Fibroblast of villous mesenchyme (primary cell): ENCODE measurements around the gene TMEM217. TPM values are rescaled to one million over a fixed set of nuclear protein-coding genes. Genes with fewer than 3 reads are reported as not detected.

ENCODE experiments used
- DNase-seq: peaks from one replicate; pipeline ENCODE4 v3.0.0-alpha.2; 2010; ENCODE audit warnings: low read depth
- H3K4me3 ChIP-seq: 2 replicates; pipeline ENCODE4 v1.5.1; 2011; ENCODE audit warnings: low read depth, mild to moderate bottlenecking, low read length
- total RNA-seq: library from RNA; depleted of rRNA; stranded (reverse); fragments of >200 nt; gene quantifications from 2 replicates; pipeline ENCODE4 v1.2.3, GENCODE V29; 2012
- TF ChIP-seq, protein P1 (sequence below): IDR thresholded peaks from 2 replicates; pipeline ENCODE4 v1.5.1; 2012; ENCODE audit warnings: low read depth, mild to moderate bottlenecking, low read length; ENCODE audit not compliant: insufficient read depth

TMEM217 gene
- total RNA-seq, 1 donor, result 3.5 TPM

DNA sequence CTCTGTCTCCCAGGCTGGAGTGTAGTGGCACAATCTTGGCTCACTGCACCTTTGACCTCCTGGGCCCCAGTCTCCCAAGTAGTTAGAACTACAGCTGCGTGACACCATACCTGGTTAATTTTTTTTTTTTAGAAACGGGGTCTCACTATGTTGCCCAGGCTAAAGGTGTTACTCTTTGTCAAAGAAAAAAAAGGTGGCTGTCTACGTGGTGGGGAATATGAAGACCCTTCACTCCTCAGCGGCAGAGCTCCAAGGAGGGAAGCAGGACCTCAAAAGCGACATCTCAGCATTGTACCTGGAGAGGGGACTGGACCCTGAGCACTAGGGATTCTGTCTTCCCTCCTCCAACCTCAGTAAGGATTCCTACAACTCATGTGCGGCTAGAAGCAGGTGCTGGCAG is 16.8 kb downstream of the TMEM217 start:
- H3K4me3 ChIP-seq, result no peak overlapping the region
- TF ChIP-seq, protein P1, sequence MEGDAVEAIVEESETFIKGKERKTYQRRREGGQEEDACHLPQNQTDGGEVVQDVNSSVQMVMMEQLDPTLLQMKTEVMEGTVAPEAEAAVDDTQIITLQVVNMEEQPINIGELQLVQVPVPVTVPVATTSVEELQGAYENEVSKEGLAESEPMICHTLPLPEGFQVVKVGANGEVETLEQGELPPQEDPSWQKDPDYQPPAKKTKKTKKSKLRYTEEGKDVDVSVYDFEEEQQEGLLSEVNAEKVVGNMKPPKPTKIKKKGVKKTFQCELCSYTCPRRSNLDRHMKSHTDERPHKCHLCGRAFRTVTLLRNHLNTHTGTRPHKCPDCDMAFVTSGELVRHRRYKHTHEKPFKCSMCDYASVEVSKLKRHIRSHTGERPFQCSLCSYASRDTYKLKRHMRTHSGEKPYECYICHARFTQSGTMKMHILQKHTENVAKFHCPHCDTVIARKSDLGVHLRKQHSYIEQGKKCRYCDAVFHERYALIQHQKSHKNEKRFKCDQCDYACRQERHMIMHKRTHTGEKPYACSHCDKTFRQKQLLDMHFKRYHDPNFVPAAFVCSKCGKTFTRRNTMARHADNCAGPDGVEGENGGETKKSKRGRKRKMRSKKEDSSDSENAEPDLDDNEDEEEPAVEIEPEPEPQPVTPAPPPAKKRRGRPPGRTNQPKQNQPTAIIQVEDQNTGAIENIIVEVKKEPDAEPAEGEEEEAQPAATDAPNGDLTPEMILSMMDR, result no peak
- DNase-seq, result no peak

DNA sequence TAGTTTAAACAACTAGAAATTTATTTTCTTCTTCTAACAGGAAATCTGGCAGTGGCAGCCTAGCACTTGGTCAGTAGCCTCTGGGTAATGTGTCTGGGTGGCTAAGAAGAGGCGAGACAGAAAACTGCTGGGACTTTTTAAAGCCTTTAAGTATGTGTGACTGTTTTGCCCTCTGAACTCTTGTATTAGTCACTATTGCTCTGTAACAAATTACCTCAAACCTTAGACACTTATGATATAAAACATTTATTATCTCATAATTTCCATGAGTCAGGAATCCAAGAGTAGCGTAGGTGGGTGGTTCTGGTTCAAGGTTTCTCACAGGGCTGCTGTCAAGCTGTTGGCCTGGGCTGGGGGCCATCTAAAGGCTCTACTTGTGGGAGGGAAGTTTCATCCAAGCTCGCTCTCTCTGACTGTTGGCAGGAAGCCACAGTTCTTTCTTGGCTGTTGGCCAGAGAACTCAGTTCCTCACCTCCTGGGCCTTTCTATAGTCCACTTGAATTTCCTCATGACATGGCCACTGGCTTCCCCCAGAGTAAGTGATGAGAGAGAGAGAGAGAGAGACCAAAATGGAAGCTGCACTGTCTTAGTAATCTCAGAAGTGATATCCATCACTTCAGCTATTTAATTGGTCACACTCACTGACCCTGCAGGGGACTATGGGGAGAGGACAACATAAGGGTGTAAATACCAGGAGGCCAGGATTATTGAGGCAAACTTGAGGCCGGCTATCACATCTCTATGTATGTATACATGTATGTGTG is 17.8 kb downstream of the TMEM217 start:
- H3K4me3 ChIP-seq, result no peak overlapping the region
- peak; percentile 96 for DNase-seq
- TF ChIP-seq, protein P1, result no peak

DNA sequence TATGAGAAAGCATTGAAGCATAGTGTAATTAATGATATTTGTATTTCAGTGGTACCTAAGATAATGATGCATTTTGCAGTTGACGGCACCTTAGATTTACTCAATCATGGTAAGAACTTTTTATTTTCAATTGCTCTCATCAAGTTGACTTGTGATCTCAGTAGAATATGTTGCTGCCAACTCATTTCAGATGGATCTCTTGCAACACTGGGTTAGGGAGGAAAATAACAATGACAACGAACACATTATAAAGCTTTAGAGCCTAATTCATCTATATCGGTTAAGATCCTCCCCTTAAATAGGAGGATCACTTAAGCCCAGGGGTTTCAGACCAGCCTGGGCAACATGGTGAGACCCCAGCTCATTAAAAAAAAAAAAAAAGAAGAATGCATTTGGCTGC is 18.4 kb downstream of the TMEM217 start:
- DNase-seq, result peak; percentile 71
- TF ChIP-seq, protein P1, result no peak
- no peak overlapping the region for H3K4me3 ChIP-seq

DNA sequence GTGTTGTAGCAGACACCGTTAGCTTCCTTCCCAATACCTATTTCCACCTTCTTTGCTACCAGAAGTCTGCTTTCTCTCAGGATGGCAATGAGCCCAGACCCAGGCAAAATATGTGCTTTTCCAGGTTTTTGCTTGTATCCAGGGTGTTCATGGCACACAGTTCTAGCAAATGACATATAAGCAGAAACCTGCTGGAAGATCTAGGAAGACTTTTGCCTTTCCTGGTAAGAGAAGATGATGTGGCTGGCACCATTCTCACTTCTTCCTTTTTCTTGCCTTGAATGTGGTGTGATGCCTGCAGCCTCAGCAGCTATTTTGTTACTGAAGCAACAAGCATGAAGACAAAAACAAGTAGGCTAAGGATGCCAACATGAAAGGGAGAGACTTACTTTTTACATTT is 19.6 kb downstream of the TMEM217 start:
- no peak overlapping the region for H3K4me3 ChIP-seq
- TF ChIP-seq, protein P1, result no peak
- no peak for DNase-seq

DNA sequence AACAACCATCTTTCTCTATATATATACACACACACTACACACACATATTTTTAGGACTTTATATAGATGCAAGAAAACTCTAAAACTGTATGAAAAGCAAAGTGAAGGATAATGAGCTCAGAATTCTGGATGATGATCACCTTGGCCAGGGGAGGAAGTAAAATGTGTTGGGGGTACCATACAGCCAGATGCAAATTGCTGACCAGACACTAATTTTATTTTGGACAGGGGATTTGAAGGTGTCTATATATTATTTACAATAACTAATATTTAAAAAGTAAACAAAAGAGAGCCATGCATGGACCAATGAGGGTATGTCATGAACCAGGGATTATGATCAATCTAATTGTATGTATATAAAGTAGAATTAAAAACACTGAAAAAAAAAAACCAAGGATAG is 20.2 kb downstream of the TMEM217 start:
- H3K4me3 ChIP-seq, result no peak overlapping the region
- TF ChIP-seq, protein P1, result no peak
- no peak for DNase-seq

DNA sequence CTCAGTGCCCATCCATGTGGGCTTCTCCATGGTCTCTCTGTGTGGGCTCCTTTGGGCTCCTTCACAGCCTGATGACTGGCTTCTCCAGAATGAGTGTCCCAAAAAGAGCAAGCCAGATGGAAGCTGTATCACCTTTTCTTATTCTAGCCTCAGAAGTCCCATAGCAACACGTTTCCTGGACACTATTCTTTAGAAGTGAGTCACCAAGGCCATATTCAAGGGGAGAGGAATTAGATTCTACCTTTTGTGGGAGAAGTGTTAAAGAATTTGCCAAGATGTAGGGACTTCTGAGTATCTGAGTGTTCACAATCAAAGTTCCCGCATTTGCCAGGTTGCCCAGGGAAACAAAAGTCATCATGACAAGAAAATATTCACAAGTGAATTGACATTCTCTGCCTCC is 21.0 kb downstream of the TMEM217 start:
- no peak overlapping the region for H3K4me3 ChIP-seq
- no peak for DNase-seq
- TF ChIP-seq, protein P1, result no peak

DNA sequence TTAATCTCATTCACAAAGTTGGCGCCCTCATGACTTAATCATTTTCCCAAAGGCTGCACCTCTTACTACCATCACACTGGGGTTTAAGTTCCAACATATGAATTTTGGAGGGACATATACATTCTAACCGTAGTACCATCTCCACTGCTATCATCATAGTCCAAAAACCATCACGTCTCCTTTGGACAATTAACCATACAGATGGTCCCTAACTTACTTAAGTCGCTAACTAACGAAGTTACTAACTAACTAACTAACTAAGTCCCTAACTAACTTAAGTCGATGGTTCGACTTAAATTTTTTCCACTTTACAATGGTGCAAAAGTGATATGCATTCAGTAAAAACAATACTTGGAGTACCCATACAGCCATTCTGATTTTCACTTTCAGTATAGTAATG is 24.4 kb downstream of the TMEM217 start:
- H3K4me3 ChIP-seq, result no peak overlapping the region
- no peak for DNase-seq
- TF ChIP-seq, protein P1, result no peak
